DOHH2 (cell line): ENCODE measurements around the gene SF3A2.

ENCODE experiments used
- CTCF ChIP-seq: fragments of 200-600 bp; sonication (generic); IDR thresholded peaks from one replicate; pipeline ENCODE4 v1.5.1; 2014; ENCODE audit warnings: antibody characterized with exemption, mild to moderate bottlenecking, low read depth, low read length; ENCODE audit not compliant: poor library complexity, severe bottlenecking
- EZH2phosphoT487 ChIP-seq: fragments of 200-600 bp; sonication (generic); IDR thresholded peaks from 2 replicates; pipeline ENCODE4 v1.6.1; 2017; ENCODE audit warnings: borderline replicate concordance, mild to moderate bottlenecking, antibody characterized with exemption, low read length, moderate library complexity, mixed read lengths

- TF ChIP-seq CTCF, result no peak
- TF ChIP-seq EZH2phosphoT487, result no peak
These were observed 49.9 kb downstream of the SF3A2 start for GRCh38 chr19:2286402-2287140.
